HG03439 (cell line): ENCODE data around the gene KLHL29.
"Not testable (repeated sequence)": the region's sequence is repeated elsewhere in the genome, so short reads cannot be mapped to it uniquely, and the experiment has no call there.

Experiments used
- ATAC-seq: cut with Tn5 transposase; IDR thresholded peaks from one replicate; pipeline ENCODE4 v1.9.1; 2021; ENCODE audit warnings: mild to moderate bottlenecking, moderate library complexity; ENCODE audit not compliant: unreplicated experiment

The KLHL29 gene

DNA sequence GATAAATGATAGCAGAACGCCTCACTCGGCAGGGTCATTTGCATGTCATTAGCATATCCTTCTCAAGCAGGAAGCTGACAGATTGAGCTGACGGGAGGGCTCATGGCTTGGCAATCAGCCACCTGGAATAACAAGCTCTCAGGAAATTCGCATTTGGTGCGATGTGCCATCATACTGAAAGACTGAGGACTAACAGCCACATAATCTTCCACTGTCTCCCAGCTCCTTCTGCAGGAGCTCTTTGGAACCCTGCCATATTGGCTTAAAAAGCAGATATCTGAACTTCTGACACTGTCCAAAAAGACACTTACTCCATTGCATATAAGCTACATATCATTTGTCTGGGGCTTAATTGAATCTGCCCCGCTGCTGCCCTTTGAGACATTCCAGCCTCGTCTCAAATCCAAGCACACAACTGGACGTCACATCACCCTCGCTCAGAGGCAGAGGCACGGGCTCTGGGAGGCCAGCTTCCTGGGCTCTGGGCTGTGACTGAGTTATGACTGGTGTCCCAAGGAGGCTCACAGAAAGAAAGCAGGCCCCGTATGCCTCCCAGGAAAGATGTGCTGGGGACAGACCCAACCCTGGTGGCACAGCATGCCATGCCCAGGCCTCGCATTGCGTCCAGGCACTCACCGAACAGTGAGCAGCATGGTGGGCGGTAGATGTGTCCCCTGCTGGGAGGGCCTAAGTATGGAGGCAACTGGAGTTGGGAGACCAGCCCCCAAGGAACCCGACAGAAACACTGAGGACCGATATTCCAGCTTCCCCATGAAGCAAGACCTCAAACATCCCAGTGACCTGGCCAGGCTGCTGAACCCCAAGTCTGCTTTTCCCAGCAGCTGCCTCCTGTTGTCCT, 314.0 kb downstream of the KLHL29 start:
- ATAC-seq, result no peak

DNA sequence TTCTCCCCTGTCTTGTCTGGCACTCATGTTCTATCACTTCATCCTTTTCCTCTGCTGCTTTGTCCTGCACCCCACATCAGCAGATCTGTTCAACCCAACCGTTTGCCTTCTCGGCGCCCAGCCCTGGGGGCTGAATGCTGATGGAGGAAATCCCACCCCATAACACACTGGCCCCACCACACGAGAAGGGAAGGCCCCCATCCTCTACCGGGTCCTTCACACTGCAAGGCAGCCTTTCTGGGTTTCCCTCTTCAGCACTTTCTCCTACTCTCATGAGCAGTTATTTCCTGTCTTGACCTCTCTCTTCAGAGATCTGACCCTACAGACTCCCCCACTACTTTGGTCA, 314.6 kb downstream of the KLHL29 start:
- no peak for ATAC-seq

DNA sequence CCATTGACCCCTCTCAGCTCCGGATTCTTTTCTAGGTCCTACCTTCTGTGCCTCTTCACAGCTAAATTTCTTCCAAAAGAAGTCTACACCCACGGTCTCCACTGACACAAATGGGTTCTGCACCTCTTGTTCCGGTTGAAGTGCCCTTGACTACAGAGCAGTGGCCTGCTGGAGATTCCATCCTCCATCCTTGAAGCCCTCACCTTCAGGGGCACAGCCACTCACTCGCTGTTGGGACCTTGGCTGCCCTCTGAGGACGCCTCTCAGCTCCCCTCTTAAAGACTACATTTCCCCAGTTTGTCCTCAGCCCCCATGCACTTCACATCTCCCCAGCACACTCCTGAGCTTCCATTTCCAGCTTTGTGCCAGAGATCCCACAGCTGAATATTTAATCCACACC, 315.6 kb downstream of the KLHL29 start:
- no peak for ATAC-seq

DNA sequence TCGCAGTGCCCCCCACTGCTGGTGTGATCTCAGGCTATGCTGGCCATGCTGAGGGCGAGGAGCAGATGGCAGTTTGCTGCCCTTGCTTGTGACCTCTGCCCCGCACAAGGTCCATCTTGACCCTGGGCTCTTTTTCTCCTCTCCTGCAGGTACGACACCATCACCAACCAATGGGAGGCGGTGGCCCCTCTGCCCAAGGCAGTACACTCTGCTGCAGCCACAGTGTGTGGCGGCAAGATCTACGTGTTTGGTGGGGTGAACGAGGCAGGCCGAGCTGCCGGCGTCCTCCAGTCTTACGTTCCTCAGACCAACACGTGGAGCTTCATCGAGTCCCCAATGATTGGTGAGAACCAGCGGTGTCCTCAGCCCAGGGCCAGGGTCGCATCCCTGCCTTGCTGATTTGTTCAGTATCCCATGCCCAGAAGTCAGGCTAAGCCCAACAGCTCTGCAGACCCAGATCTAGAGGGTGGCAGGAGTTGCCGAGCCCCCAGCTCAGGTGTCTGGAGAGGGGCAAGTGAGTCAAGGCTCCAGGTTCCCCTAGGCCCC, 318.1 kb downstream of the KLHL29 start:
- no peak for ATAC-seq

DNA sequence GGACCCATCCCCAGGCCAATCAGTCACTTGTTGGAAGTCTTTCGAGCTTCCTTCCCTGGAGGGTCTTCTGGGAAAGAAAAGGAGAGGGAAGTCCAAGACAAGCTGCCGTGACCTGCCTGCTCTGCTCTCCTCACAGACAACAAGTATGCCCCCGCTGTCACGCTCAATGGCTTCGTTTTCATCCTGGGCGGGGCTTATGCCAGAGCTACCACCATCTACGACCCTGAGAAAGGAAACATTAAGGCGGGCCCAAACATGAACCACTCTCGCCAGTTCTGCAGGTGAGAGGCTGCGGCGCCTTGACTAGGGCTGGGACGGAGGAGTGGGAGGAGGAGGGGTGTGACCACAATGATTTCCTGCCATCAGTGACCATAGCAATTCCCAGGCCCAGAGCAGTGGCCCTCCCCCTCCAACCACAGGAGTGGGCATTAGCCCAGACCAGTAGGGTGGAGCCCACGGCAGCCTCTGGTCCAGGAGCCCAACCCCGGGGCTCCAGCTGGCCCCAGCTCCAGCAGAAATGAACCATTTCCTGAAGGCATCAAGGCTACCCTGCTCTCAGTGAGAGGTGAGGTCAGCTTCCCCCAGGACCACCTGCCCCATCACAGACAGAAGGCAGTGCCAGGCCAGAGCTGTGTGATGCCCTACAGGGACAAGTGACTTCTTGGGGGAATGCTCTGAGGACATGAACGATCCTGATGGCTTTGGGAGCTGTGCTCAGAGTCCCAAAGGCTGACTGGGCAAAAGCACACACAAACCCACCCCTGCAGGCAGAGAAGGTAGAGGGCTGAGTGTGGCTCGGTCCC, 318.8 kb downstream of the KLHL29 start:
- ATAC-seq, result no peak

DNA sequence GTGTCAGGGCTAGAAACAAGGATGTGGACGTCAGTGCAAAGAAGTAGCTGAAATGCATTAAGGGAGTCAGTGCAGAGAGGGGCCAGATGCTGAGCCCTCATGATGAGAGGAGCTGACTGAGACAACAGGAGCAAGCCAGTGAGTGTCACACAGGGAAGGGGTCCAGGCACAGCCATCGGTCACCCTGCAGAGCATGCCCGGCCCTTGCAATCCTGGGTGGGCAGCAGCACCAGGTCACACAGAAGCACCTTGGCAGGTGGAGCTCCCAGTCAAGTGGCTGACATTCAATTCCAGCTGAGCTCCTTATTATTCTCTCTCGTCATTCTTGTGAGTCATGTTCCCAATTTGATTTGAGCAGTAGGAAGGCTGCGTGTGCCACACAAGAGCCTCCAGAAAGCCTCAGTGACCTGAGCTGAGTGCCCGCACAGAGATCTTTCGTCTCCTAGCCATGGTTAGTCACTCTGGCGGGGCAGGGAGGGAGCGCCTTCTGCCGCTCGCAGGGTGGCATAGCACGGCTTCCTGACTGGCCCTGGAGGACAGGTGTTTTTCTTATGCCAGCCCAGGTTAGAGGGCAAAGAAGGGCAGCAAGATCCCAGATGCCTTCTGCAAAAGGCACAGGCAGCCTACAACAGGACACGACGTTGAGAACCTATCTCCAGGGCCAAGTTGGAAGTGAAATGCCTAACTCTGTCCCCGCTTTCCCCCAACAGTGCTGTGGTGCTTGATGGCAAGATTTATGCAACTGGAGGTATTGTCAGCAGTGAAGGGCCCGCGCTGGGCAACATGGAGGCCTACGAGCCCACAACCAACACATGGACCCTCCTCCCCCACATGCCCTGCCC, 321.0 kb downstream of the KLHL29 start:
- no peak for ATAC-seq

DNA sequence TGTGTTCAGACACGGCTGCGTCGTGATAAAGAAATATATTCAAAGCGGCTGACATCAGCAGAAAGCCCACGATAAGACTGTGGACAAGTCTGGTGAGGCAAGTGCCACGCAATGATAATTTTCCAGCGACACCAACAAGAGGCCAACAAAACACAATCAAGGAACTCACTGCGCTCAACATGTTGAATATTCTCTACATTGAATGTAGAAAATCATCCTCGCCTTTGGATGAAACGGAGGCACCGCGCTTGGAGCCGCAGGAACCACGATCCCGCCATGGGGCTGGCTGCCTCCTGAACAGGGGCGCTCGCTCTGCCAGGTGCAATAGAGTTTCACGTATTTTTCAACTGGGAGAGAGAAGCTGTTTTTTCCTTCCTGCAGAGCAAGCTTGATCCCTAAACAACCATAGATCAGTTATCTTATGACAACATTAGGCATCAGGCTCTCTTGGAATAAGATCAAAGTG, 321.7 kb downstream of the KLHL29 start:
- no peak for ATAC-seq

DNA sequence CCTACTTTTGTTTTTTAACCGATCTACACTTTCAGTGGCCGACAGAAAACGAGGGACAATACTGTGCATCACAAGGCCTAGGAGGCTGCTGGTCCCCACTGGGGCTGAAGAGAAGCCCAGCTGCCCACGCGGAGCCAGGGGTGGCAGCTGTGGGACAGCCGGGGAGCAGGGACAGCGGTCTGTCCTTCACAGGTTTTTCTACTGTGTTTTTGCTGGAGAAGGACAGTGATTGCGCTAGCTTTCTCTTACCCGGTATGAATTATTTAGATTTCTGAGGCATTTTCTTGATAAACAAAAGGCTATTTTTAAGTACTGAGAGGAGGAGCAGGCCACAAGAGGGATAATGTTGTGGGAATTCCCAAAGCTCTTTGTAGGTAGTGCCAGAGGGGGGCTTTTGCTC, 322.1 kb downstream of the KLHL29 start:
- ATAC-seq, result no peak

DNA sequence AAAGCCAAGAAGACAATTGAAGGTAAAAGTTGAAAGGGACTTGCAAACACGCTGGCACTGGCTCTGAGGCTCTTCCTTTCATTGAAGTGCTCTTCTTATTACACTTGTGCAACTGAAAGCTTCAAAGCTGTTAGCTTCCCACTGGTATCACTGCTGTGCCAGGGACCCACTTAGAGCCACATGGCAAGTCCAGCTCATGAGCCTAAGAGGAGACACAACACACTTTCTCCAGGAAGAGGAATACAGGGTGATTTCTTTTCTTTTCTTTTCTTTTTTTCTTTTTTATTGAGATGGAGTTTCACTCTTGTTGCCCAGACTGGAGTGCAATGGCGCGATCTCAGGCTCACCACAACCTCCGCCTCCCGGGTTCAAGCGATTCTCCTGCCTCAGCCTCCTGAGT, 323.8 kb downstream of the KLHL29 start:
- ATAC-seq, result no peak

DNA sequence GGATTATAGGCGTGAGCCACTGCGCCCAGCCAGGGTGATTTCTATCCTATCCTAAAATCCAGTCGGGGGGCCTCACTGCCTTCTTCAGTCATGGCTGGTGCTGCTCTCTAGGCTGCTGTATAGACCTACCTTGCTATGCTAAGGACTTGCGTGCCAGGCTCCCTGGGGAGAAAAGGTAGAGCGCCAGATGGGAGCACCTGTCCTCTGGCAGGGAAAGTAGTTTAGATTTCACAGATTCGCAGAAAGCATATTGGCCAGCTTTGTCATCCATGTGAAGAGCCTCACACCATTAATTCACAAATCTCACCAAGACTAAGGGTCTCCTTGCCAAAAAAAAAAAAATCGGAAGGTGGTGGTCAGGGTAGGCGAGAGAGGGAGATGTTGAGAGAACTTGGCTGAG, 324.3 kb downstream of the KLHL29 start:
- ATAC-seq, result no peak

DNA sequence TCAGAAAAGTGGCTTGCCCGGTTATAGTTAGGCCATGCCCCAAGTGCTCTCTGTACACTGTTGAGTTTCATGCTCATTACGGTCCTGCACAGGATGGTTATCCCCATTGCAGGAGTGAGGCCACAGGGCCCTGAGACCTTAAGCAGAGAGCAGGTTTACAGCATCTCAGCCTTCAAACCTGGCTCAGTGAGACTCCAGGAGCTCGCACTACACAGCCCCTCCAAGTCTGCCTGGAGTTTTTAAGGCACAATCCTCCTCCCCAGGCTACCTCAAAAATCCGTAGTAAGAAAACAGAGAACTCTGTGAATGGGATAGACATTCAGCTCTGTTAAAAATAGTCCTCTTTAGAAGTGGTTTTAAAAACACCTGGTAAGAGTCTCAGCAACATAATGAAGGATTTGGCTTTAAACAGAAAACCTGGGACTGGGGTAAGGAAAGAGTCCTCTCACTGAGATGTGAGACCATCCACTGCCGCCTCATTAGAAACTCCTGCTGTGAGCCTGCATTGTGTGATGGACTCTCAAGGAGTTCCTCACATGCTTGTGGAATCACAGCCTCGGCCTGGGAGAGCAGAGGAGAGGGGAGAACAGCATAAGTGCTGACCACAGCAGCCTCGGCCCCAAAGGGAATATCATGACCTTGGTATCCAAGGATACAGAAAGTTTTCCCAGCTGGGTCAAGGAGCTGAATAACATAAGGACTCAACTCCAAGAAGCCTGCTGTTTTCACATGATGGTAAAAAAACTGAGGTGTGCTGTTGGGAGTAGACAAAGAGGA, 327.2 kb downstream of the KLHL29 start:
- no peak for ATAC-seq

DNA sequence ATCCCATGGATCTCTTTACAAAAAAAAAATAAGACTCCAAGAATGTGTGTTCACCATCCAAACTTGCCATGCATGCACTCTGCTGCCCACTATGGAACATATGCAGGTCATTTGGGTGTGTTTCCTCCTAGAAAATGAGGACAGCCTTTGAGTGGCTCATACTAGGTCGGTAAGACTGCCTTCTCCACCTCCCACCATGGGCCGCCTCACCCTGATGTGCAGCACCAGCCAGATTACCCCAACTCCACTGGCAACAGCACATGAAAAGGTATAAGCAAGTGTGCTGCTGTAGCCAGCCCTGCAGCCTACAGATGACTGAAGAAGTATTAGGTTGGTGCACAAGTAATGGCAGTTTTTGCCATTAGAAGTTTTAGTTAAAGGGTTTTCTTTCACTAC, 327.8 kb downstream of the KLHL29 start:
- ATAC-seq, result no peak

DNA sequence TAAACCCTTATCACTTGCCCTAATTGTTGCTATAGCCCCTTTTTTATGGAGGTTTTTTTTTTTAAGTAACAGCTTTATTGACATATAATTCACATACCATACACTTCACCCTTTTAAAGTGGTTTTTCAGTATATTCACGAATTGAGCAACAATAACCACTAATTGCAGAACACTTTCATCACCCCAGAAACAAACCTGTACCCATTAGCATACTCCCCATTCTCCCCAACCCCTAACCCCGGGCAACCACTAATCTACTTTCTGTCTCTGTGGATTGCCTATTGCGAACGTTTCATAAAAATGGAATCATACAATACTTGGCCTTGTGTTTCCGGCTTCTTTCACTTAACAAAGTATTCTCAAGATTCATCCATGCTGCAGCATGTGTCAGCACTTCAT, 328.4 kb downstream of the KLHL29 start:
- no peak for ATAC-seq

DNA sequence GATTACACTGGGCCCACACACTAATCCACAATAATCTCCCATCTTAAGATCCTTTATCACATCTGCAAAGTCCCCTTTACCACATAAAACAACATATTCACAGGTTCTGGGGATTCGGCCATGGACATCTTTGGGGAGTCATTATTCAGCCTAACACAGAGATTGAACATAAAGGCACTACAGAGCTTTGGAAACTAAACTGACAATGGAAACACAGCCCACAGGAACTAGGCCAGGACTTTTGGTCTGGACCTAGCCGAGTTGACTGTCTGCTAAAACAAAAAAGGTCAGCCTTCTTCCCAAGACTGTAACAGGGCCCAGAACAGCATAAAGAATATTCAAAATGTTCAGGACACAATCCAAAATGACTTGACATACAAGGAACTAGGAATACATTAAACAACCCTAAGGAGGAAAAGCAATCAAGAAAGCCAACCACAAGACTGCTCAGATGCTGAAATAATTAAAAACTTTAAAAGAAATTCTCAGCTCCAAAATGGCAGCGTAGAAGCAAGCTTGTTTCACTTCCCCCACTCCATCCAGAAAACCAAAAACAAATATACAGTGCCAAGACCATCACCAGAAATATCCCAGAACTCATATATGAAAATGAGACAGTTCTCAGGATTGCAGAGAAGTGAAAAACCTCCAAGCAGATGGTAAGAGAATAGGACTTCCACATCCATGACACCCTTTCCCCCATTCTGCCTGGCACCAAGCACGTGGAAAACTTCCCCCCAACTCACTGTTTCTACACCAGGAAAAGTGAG, 334.1 kb downstream of the KLHL29 start:
- no peak for ATAC-seq

DNA sequence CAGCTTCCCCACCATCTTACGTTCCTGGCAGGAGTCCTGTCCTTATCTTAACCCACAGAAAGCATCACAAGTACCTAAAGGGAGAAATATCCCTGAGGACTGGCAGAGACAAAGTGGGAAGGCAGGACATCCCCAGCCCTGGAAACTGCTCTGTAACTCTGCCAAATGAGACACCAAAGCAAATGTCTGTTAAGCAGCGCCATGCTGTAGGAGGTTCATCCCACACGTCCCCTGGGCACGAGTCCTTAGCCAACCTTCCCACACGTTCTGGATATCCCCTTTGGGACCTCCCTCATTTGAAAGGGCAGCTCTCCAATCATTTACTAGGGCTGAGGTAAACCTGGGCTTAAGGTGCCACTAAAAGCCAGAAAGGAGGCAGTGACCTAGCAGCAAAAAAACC, 334.7 kb downstream of the KLHL29 start:
- ATAC-seq, result no peak

DNA sequence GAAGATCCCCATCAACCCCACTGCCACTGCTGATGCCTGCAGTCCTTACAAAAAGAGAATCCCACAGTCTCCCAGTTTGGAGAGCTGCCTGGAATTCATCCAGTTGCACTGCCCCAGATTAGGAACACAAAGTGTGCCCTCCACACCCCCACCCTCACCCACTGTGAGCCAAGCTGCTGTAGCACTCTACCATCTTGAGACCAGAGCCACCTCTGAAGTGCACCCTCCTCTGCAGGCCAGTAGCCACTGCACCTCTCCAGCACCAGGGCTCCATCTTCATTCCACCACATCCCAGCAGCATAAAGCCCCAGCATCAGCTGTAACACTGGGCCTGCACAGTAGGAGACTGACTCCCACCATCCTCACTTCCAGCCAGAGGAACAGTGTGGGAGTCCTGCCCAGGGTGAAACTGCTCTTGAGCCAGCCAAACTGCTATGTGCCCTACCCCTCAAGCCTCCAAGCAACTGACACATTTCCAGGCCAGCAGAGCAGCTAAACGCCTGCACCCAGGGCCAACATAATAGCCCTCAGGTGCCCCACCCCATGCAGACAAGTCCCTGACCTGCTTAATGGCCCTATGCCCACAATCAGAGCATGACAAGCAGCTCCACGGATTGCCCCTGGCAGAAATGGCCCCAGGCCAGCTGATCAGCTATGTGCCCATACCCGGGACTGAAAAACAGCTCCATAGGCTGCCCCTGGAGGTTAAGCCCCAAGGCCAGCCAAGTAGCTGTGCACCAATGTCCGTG, 335.9 kb downstream of the KLHL29 start:
- no peak for ATAC-seq

DNA sequence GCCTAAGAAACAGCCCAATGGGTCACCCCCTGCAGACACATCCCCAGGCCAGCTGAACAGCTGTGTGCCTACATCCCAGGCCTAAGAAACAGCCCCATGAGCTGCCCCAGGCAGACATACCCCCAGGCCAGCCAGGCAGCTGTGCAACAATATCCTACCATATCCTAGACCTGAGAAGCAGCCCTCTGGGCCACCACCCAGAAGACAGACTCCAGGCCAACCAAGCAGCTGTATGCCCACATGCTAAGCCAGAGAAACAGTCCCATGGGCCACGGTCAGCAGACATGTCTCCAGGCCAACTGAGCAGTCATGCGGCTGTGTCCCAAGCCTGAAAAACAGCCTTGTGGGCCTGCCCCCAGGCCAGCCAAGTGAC, 336.5 kb downstream of the KLHL29 start:
- ATAC-seq, result no peak

DNA sequence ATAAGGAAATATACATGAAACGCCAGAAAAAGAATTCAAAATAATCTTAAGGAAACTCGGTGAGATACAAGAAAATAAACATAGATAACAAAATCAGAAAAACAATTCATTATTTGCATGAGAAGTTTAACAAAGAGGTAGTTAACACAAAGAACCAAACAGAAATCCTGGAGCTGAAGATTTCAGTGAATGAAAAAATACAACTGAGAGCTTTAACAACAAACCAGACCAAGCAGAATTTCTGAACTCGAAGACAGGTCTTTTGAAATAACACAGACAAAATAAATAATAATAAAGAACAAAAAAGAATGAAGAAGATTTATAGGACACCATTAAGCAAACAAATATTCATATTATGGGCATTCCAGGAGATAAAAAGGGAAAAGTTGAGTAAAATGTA, 337.3 kb downstream of the KLHL29 start:
- no peak for ATAC-seq

DNA sequence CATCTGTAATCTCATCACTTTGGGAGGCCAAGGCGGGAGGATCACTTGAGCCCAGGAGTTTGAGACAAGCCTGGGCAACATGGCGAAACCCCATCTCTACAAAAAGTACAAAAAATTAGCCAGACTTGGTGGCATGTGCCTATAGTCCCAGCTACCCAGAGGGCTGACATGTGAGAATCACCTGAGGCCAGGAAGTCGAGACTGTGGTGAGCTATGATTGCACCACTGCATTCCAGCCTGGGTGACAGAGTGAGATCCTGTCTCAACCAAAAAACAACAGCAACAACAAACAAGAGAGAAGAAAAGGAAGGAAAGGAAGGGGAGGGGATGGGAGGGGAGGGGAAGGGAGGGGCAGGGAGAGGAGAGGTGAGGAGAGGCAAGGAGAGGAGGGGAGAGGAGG, 338.1 kb downstream of the KLHL29 start:
- ATAC-seq, result not testable (repeated sequence)
